ENCODE data around the gene TRERF1.

TRERF1 gene

GRCh38 chr6:42260396-42260888 is 191.3 kb downstream of the TRERF1 start:
- no peak overlapping the region for H3K4me3 ChIP-seq (ENCODE audit: low read length)
- H3K4me1 ChIP-seq (ENCODE audit: control insufficient read depth, low read depth, low read length) = peaks cover 26% of the 10 kb centered on the region
- H3K9me3 ChIP-seq (ENCODE audit: control insufficient read depth, low read depth, low read length) = no peaks in the 10 kb centered on the region
- no peak overlapping the region for H3K9ac ChIP-seq (ENCODE audit: low read length)
- peaks cover 16% of the 10 kb centered on the region for H3K36me3 ChIP-seq (ENCODE audit: control insufficient read depth, low read depth, low read length)
- H3K27ac ChIP-seq (ENCODE audit: low read length) = no peak overlapping the region
- H3K27me3 ChIP-seq (ENCODE audit: control insufficient read depth, insufficient read depth, low read length) = no peaks in the 10 kb centered on the region

GRCh38 chr6:42259841-42260395 is 191.8 kb downstream of the TRERF1 start:
- Histone ChIP-seq H3K9ac (ENCODE audit: low read length) (no peak overlapping the region), H3K36me3 (ENCODE audit: control insufficient read depth, low read depth, low read length) (peaks cover 22% of the 10 kb centered on the region), H3K9me3 (ENCODE audit: control insufficient read depth, low read depth, low read length) (no peaks in the 10 kb centered on the region), H3K27me3 (ENCODE audit: control insufficient read depth, insufficient read depth, low read length) (no peaks in the 10 kb centered on the region), H3K27ac (ENCODE audit: low read length) (no peak overlapping the region), H3K4me1 (ENCODE audit: control insufficient read depth, low read depth, low read length) (peaks cover 26% of the 10 kb centered on the region), H3K4me3 (ENCODE audit: low read length) (no peak overlapping the region)

GRCh38 chr6:42259286-42259685 is 192.4 kb downstream of the TRERF1 start:
- Histone ChIP-seq H3K9me3 (ENCODE audit: control insufficient read depth, low read depth, low read length) (no peaks in the 10 kb centered on the region), H3K4me1 (ENCODE audit: control insufficient read depth, low read depth, low read length) (peaks cover 26% of the 10 kb centered on the region), H3K27ac (ENCODE audit: low read length) (no peak overlapping the region), H3K36me3 (ENCODE audit: control insufficient read depth, low read depth, low read length) (peaks cover 25% of the 10 kb centered on the region), H3K9ac (ENCODE audit: low read length) (no peak overlapping the region), H3K4me3 (ENCODE audit: low read length) (no peak overlapping the region), H3K27me3 (ENCODE audit: control insufficient read depth, insufficient read depth, low read length) (no peaks in the 10 kb centered on the region)

- H3K36me3 ChIP-seq (ENCODE audit: control insufficient read depth, low read depth, low read length) = peaks cover 34% of the 10 kb centered on the region
- no peak overlapping the region for H3K9ac ChIP-seq (ENCODE audit: low read length)
- H3K27ac ChIP-seq (ENCODE audit: low read length) = peak overlapping the region; percentile 41
- H3K9me3 ChIP-seq (ENCODE audit: control insufficient read depth, low read depth, low read length) = no peaks in the 10 kb centered on the region
- H3K4me1 ChIP-seq (ENCODE audit: control insufficient read depth, low read depth, low read length) = peaks cover 26% of the 10 kb centered on the region
- H3K4me3 ChIP-seq (ENCODE audit: low read length) = peak overlapping the region; percentile 24
- no peaks in the 10 kb centered on the region for H3K27me3 ChIP-seq (ENCODE audit: control insufficient read depth, insufficient read depth, low read length)
Observed at GRCh38 chr6:42257614-42258013, 194.1 kb downstream of the TRERF1 start.

GRCh38 chr6:42257063-42257462 is 194.7 kb downstream of the TRERF1 start:
- no peaks in the 10 kb centered on the region for H3K9me3 ChIP-seq (ENCODE audit: control insufficient read depth, low read depth, low read length)
- peak overlapping the region; percentile 41 for H3K27ac ChIP-seq (ENCODE audit: low read length)
- no peak overlapping the region for H3K9ac ChIP-seq (ENCODE audit: low read length)
- peaks cover 26% of the 10 kb centered on the region for H3K4me1 ChIP-seq (ENCODE audit: control insufficient read depth, low read depth, low read length)
- H3K36me3 ChIP-seq (ENCODE audit: control insufficient read depth, low read depth, low read length) = peaks cover 37% of the 10 kb centered on the region
- H3K4me3 ChIP-seq (ENCODE audit: low read length) = peak overlapping the region; percentile 24
- H3K27me3 ChIP-seq (ENCODE audit: control insufficient read depth, insufficient read depth, low read length) = no peaks in the 10 kb centered on the region

- H3K9me3 ChIP-seq (ENCODE audit: control insufficient read depth, low read depth, low read length) = no peaks in the 10 kb centered on the region
- H3K9ac ChIP-seq (ENCODE audit: low read length) = no peak overlapping the region
- no peak overlapping the region for H3K27ac ChIP-seq (ENCODE audit: low read length)
- H3K4me1 ChIP-seq (ENCODE audit: control insufficient read depth, low read depth, low read length) = peaks cover 20% of the 10 kb centered on the region
- no peak overlapping the region for H3K4me3 ChIP-seq (ENCODE audit: low read length)
- H3K27me3 ChIP-seq (ENCODE audit: control insufficient read depth, insufficient read depth, low read length) = no peaks in the 10 kb centered on the region
- peaks cover 37% of the 10 kb centered on the region for H3K36me3 ChIP-seq (ENCODE audit: control insufficient read depth, low read depth, low read length)
Observed at GRCh38 chr6:42255050-42255449, 196.7 kb downstream of the TRERF1 start.

- no peak overlapping the region for H3K27ac ChIP-seq (ENCODE audit: low read length)
- no peaks in the 10 kb centered on the region for H3K9me3 ChIP-seq (ENCODE audit: control insufficient read depth, low read depth, low read length)
- peaks cover 39% of the 10 kb centered on the region for H3K36me3 ChIP-seq (ENCODE audit: control insufficient read depth, low read depth, low read length)
- H3K27me3 ChIP-seq (ENCODE audit: control insufficient read depth, insufficient read depth, low read length) = no peaks in the 10 kb centered on the region
- peaks cover 20% of the 10 kb centered on the region for H3K4me1 ChIP-seq (ENCODE audit: control insufficient read depth, low read depth, low read length)
- no peak overlapping the region for H3K9ac ChIP-seq (ENCODE audit: low read length)
- no peak overlapping the region for H3K4me3 ChIP-seq (ENCODE audit: low read length)
Observed at GRCh38 chr6:42254505-42254904, 197.2 kb downstream of the TRERF1 start.

- H3K9me3 ChIP-seq (ENCODE audit: control insufficient read depth, low read depth, low read length) = no peaks in the 10 kb centered on the region
- peaks cover 6% of the 10 kb centered on the region for H3K4me1 ChIP-seq (ENCODE audit: control insufficient read depth, low read depth, low read length)
- H3K4me3 ChIP-seq (ENCODE audit: low read length) = no peak overlapping the region
- no peaks in the 10 kb centered on the region for H3K27me3 ChIP-seq (ENCODE audit: control insufficient read depth, insufficient read depth, low read length)
- no peak overlapping the region for H3K9ac ChIP-seq (ENCODE audit: low read length)
- H3K36me3 ChIP-seq (ENCODE audit: control insufficient read depth, low read depth, low read length) = peaks cover 45% of the 10 kb centered on the region
- H3K27ac ChIP-seq (ENCODE audit: low read length) = no peak overlapping the region
Observed at GRCh38 chr6:42251911-42252637, 199.7 kb downstream of the TRERF1 start.

- Histone ChIP-seq H3K9me3 (ENCODE audit: control insufficient read depth, low read depth, low read length) (no peaks in the 10 kb centered on the region), H3K36me3 (ENCODE audit: control insufficient read depth, low read depth, low read length) (peaks cover 41% of the 10 kb centered on the region), H3K9ac (ENCODE audit: low read length) (no peak overlapping the region), H3K27me3 (ENCODE audit: control insufficient read depth, insufficient read depth, low read length) (no peaks in the 10 kb centered on the region), H3K27ac (ENCODE audit: low read length) (no peak overlapping the region), H3K4me3 (ENCODE audit: low read length) (no peak overlapping the region), H3K4me1 (ENCODE audit: control insufficient read depth, low read depth, low read length) (peaks cover under 1% of the 10 kb centered on the region)
Observed at GRCh38 chr6:42251500-42251899, 200.2 kb downstream of the TRERF1 start.

- Histone ChIP-seq H3K27ac (ENCODE audit: low read length) (no peak overlapping the region), H3K9me3 (ENCODE audit: control insufficient read depth, low read depth, low read length) (no peaks in the 10 kb centered on the region), H3K9ac (ENCODE audit: low read length) (no peak overlapping the region), H3K4me3 (ENCODE audit: low read length) (no peak overlapping the region), H3K27me3 (ENCODE audit: control insufficient read depth, insufficient read depth, low read length) (no peaks in the 10 kb centered on the region), H3K36me3 (ENCODE audit: control insufficient read depth, low read depth, low read length) (peaks cover 35% of the 10 kb centered on the region), H3K4me1 (ENCODE audit: control insufficient read depth, low read depth, low read length) (no peaks in the 10 kb centered on the region)
Observed at GRCh38 chr6:42250274-42250931, 201.3 kb downstream of the TRERF1 start.

GRCh38 chr6:42249279-42249678 is 202.4 kb downstream of the TRERF1 start:
- H3K9me3 ChIP-seq (ENCODE audit: control insufficient read depth, low read depth, low read length) = no peaks in the 10 kb centered on the region
- no peaks in the 10 kb centered on the region for H3K27me3 ChIP-seq (ENCODE audit: control insufficient read depth, insufficient read depth, low read length)
- peaks cover 24% of the 10 kb centered on the region for H3K36me3 ChIP-seq (ENCODE audit: control insufficient read depth, low read depth, low read length)

More at GRCh38 chr6:42249279-42249678, 202.4 kb downstream of the TRERF1 start:
- H3K9ac ChIP-seq (ENCODE audit: low read length) = no peak overlapping the region
- no peak overlapping the region for H3K4me3 ChIP-seq (ENCODE audit: low read length)
- no peaks in the 10 kb centered on the region for H3K4me1 ChIP-seq (ENCODE audit: control insufficient read depth, low read depth, low read length)
- no peak overlapping the region for H3K27ac ChIP-seq (ENCODE audit: low read length)

Data from iPS-18a (cell line).